Fibroblast of the aortic adventitia (primary cell): ENCODE data around the gene LANCL1. TPM values are rescaled to one million over a fixed set of nuclear protein-coding genes. Genes with fewer than 3 reads are reported as not detected.

Experiments
- DNase-seq: peaks from one replicate; pipeline ENCODE4 v3.0.0-alpha.2; 2010; ENCODE audit warnings: low read depth
- H3K4me3 ChIP-seq: 2 replicates; pipeline ENCODE4 v1.5.1; 2011; ENCODE audit warnings: low read depth, mild to moderate bottlenecking, control low read depth, low read length, moderate library complexity
- total RNA-seq: library from RNA; depleted of rRNA; stranded (reverse); fragments of >200 nt; gene quantifications from 2 replicates; pipeline ENCODE4 v1.2.3, GENCODE V29; 2012; ENCODE audit warnings: low replicate concordance
- TF ChIP-seq, protein P1 (sequence below): IDR thresholded peaks from 2 replicates; pipeline ENCODE4 v1.5.1; 2011; ENCODE audit warnings: mild to moderate bottlenecking, low read length, control low read depth, inconsistent platforms; ENCODE audit not compliant: insufficient read depth

LANCL1 gene
- total RNA-seq, 1 donor: 58.2 TPM

DNA sequence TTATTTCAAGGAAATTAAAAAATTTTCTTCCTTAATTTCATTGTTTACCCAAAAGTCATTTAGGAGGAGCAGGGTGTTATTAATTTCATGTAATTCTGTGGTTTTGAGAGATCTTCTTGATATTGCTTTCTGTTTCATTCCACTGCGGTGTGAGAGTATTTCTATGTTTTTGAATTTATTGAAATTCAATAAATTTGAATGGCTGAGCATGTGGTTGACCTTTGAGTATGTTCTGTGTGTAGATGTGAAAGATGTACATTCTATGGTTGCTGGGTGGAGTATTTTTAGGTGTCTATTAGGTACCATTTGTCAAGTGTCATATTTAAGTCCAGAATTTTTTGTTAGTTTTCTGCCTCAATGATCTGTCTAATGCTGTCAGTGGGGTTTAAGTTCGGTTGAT lies 39.4 kb upstream of the LANCL1 start:
- TF ChIP-seq, protein P1, sequence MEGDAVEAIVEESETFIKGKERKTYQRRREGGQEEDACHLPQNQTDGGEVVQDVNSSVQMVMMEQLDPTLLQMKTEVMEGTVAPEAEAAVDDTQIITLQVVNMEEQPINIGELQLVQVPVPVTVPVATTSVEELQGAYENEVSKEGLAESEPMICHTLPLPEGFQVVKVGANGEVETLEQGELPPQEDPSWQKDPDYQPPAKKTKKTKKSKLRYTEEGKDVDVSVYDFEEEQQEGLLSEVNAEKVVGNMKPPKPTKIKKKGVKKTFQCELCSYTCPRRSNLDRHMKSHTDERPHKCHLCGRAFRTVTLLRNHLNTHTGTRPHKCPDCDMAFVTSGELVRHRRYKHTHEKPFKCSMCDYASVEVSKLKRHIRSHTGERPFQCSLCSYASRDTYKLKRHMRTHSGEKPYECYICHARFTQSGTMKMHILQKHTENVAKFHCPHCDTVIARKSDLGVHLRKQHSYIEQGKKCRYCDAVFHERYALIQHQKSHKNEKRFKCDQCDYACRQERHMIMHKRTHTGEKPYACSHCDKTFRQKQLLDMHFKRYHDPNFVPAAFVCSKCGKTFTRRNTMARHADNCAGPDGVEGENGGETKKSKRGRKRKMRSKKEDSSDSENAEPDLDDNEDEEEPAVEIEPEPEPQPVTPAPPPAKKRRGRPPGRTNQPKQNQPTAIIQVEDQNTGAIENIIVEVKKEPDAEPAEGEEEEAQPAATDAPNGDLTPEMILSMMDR: no peak
- H3K4me3 ChIP-seq: no peak overlapping the region

DNA sequence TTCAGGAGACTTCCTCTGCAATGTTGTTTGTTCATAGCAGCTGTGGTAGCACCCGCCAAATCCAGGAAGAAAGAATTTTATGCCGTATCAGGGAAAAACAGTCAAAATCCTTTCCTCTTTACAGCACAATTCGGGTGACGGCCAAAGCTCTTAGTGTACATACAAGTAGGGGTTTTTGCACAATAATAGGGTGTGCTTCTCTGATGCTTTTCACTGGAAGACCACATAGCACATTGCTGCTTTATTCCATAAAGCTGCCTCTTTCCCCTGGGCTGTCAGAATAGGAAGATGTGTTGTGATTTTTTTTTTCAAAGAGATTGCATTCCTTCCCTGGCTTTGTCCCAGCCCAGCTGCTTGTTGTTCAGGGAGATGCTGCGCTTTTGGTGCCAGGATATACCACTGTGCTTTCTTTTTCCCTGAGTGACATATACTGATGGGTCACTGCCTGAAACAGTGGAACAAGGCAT lies 27.2 kb upstream of the LANCL1 start:
- peak; percentile 33 for DNase-seq
- no peak overlapping the region for H3K4me3 ChIP-seq
- TF ChIP-seq, protein P1: no peak

More for the DNA sequence above, 39.4 kb upstream of the LANCL1 start:
- no peak for DNase-seq

DNA sequence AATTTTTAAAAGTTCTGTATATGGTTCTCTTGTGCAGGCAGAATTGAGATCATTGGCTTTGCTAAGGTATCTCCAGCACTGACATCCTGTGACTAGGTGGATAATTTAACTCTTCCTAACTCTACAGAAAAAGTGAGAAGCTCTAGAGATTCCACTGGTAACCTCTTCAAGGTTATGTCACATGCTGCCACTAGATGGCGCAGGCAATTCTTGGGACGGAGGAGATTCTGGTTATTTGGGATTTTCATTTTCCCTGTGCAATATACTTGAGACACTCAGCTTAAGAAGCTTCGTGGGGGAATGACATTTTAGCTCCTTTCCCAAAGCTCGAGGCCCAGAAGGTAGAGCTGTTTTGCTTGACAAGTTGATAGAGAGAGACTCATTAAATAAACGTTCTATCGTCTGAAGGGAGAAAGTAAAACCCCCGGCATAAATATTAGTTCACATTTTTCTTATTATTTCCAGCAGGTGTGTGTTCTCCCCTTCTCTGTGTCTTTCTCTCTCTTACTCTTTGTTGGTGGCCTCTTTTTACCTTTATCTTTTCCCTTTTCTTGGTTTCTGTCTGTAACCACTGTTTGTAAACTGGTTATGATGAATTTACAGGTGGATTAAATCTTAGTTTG lies 26.6 kb upstream of the LANCL1 start:
- DNase-seq: peak; percentile 71
- peak overlapping the region; percentile 15 for H3K4me3 ChIP-seq
- TF ChIP-seq, protein P1: peak; percentile 97

DNA sequence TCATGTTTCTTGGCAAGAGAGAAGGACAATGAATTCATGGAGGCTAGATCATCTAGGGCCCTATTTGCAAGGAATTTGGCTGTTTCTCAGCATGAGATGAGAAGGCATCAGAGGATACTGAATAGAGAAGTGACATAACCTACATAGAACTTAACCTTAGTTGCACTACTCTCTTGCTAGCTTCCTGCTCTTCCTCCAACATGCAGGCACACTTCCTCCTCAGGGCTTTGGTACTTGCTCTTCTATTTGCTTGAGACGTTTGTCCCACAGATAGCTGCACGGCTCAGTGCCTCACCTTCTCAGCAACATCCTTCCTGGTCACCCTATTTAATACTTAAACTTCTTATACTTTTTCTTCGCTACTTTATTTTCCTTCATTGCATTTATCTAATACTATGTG lies 20.0 kb upstream of the LANCL1 start:
- no peak overlapping the region for H3K4me3 ChIP-seq
- TF ChIP-seq, protein P1: no peak
- DNase-seq: no peak

DNA sequence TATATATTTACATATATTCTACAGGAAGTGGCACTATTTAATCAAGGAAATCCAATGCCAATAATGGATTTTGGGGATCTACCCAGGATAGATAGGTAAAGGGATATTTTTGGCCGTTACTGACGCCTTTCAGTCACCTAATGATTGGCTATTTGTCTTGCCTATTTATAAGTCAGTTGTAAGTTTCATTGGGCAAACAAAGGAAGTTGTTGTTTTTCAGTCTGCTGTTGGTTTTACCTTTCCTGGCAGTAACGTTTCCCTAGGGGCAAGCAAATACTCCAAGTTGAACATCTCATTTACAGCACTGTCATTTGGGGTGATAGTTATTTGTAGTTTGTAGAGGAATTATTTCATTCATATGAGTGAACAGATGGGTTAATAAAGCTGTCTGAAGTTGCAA lies 17.0 kb upstream of the LANCL1 start:
- TF ChIP-seq, protein P1: no peak
- no peak for DNase-seq
- no peak overlapping the region for H3K4me3 ChIP-seq

DNA sequence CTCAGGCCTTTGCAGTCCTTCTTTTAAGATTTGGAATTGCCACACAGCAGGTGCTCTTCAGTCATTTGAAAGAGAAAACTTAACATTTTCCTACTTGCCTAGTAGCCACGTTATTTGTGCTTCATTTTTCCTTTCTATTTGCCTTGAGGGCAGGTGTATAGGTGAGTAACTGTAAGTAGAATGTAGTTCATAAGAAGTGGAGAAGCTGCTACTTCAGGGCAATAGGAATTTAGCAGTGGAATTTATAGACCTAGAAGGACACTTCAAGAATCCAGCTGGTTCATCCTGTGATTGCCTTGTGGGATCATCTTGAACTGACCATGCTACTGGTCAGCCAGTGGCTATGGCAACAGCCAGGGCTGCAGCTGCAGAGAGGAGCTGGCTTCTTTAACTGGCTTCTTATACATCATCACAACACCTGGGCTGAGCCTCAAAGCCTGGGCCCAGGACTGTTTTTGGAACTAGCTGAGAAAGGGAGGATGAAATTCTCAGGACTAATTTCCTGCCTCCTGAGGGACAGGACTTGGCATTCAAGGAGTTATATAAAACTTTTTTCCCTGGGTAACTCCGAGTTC lies 5.1 kb upstream of the LANCL1 start:
- H3K4me3 ChIP-seq: no peak overlapping the region
- no peak for DNase-seq
- TF ChIP-seq, protein P1: no peak
